Posterior cingulate gyrus (tissue), 11 donors: ENCODE results near the gene CHPF.

Experiments
- DNase-seq, 10 donors: peaks; one replicate each; pipeline versions ENCODE4 v3.0.0 to v3.0.0-alpha.2; 2020 to 2021; ENCODE audit warnings: mixed read lengths in 3 of 10
- intact Hi-C: fragments of 100-400 bp; cut with DNase I; formaldehyde crosslinking; loops from one replicate; pipeline ENCODE4 v1.15.1; 2023

Gene CHPF

GRCh38 chr2:219489315-219489714, 54.3 kb downstream of the CHPF start:
- intact Hi-C loops = no loop called here
- no peak for DNase-seq
